ENCODE results near the gene DSCAML1.
A peak's percentile ranks its signal among the peaks of the same experiment; 100 is the strongest.

Gene DSCAML1

GRCh38 chr11:117412176-117412575, 384.8 kb downstream of the DSCAML1 start:
- no peaks in the 10 kb centered on the region for H3K9me3 ChIP-seq
- intact Hi-C loops (cut with DNase I; ENCODE audit: low total_unique reads), result no loop called here
- no peaks in the 10 kb centered on the region for H3K4me1 ChIP-seq
- no peak overlapping the region for H3K4me3 ChIP-seq
- DNase-seq, result no peak
- no peak overlapping the region for H3K27ac ChIP-seq
- no peaks in the 10 kb centered on the region for H3K27me3 ChIP-seq
- H3K36me3 ChIP-seq, result peaks cover 43 to 60% (median 46%) of the 10 kb centered on the region in 3 donors
- no peak for TF ChIP-seq CTCF (IDR thresholded peaks at IDR 0.05)

GRCh38 chr11:117411736-117412135, 385.3 kb downstream of the DSCAML1 start:
- intact Hi-C loops (cut with DNase I; ENCODE audit: low total_unique reads), result no loop called here
- Histone ChIP-seq H3K9me3 (no peaks in the 10 kb centered on the region), H3K27ac (no peak overlapping the region), H3K4me1 (no peaks in the 10 kb centered on the region), H3K27me3 (no peaks in the 10 kb centered on the region), H3K36me3 (peaks cover 48 to 64% (median 50%) of the 10 kb centered on the region in 3 donors), H3K4me3 (no peak overlapping the region)
- TF ChIP-seq CTCF (IDR thresholded peaks at IDR 0.05), result no peak
- DNase-seq, result no peak

- no peak overlapping the region for H3K4me3 ChIP-seq
- DNase-seq, result peak in 1 of 2 donors; percentile 50
- H3K9me3 ChIP-seq, result peaks cover 0 to 3% (median 0%) of the 10 kb centered on the region in 3 donors
- no peak overlapping the region for H3K27ac ChIP-seq
- H3K4me1 ChIP-seq, result no peaks in the 10 kb centered on the region
- H3K36me3 ChIP-seq, result peaks cover 54 to 70% (median 55%) of the 10 kb centered on the region in 3 donors
- no peaks in the 10 kb centered on the region for H3K27me3 ChIP-seq
- intact Hi-C loops (cut with DNase I; ENCODE audit: low total_unique reads), result no loop called here
- TF ChIP-seq CTCF (IDR thresholded peaks at IDR 0.05), result no peak
Measured at GRCh38 chr11:117410861-117411710, 385.9 kb downstream of the DSCAML1 start.

GRCh38 chr11:117410238-117410637, 386.8 kb downstream of the DSCAML1 start:
- no peak overlapping the region for H3K27ac ChIP-seq
- no peak for TF ChIP-seq CTCF (IDR thresholded peaks at IDR 0.05)
- no peak overlapping the region for H3K4me3 ChIP-seq
- no peak for DNase-seq
- H3K9me3 ChIP-seq, result peaks cover 0 to 6% (median 0%) of the 10 kb centered on the region in 3 donors
- intact Hi-C loops (cut with DNase I; ENCODE audit: low total_unique reads), result no loop called here
- no peaks in the 10 kb centered on the region for H3K27me3 ChIP-seq
- peaks cover 63 to 79% (median 64%) of the 10 kb centered on the region in 3 donors for H3K36me3 ChIP-seq
- H3K4me1 ChIP-seq, result no peaks in the 10 kb centered on the region

- Histone ChIP-seq H3K36me3 (peaks cover 70 to 86% (median 71%) of the 10 kb centered on the region in 3 donors), H3K4me1 (no peaks in the 10 kb centered on the region), H3K27me3 (no peaks in the 10 kb centered on the region), H3K4me3 (no peak overlapping the region), H3K27ac (no peak overlapping the region), H3K9me3 (peaks cover 0 to 6% (median 0%) of the 10 kb centered on the region in 3 donors)
- TF ChIP-seq CTCF (IDR thresholded peaks at IDR 0.05), result no peak
- DNase-seq, result peak in 1 of 2 donors; percentile 48
- intact Hi-C loops (cut with DNase I; ENCODE audit: low total_unique reads), result no loop called here
Measured at GRCh38 chr11:117409511-117409910, 387.5 kb downstream of the DSCAML1 start.
